H9 (cell line): ENCODE results near the gene NBEA. TPM values are rescaled to one million over a fixed set of nuclear protein-coding genes. Genes with fewer than 3 reads are reported as not detected.

Experiments
- DNase-seq: peaks from one replicate; pipeline ENCODE4 v3.0.0-alpha.2; 2017
- H2AFZ ChIP-seq: one replicate; pipeline ENCODE4 v1.6.1; 2013; ENCODE audit warnings: mild to moderate bottlenecking, low read length, control low read depth, moderate library complexity
- H2AK5ac ChIP-seq: 2 replicates; pipeline ENCODE4 v1.6.1; 2013; ENCODE audit warnings: low read length, control low read depth, mixed read lengths; ENCODE audit not compliant: insufficient read length
- H2BK120ac ChIP-seq: one replicate; pipeline ENCODE4 v1.6.1; 2013; ENCODE audit warnings: low read depth, mild to moderate bottlenecking, low read length, control low read depth, inconsistent platforms; ENCODE audit not compliant: poor library complexity, severe bottlenecking
- H2BK12ac ChIP-seq: 2 replicates; pipeline ENCODE4 v1.6.1; 2013; ENCODE audit warnings: low read length, control low read depth, mixed read lengths, low read depth; ENCODE audit not compliant: insufficient read length
- H2BK15ac ChIP-seq: 2 replicates; pipeline ENCODE4 v1.6.1; 2013; ENCODE audit warnings: low read depth, low read length, control low read depth
- H2BK20ac ChIP-seq: one replicate; pipeline ENCODE4 v1.6.1; 2013; ENCODE audit warnings: low read depth, mild to moderate bottlenecking, low read length, control low read depth, inconsistent platforms; ENCODE audit not compliant: poor library complexity, severe bottlenecking
- H2BK5ac ChIP-seq: 2 replicates; pipeline ENCODE4 v1.6.1; 2013; ENCODE audit warnings: low read length, control low read depth, mixed read lengths; ENCODE audit not compliant: insufficient read length
- H3K14ac ChIP-seq: 2 replicates; pipeline ENCODE4 v1.6.1; 2013; ENCODE audit warnings: low read length, control low read depth; ENCODE audit not compliant: insufficient read depth
- H3K18ac ChIP-seq: 2 replicates; pipeline ENCODE4 v1.6.1; 2013; ENCODE audit warnings: low read depth, mild to moderate bottlenecking, mixed read lengths, low read length, control low read depth; ENCODE audit not compliant: insufficient read length
- H3K23ac ChIP-seq: 2 replicates; pipeline ENCODE4 v1.6.1; 2013; ENCODE audit warnings: low read length, control low read depth, mixed read lengths, low read depth; ENCODE audit not compliant: insufficient read length
- H3K23me2 ChIP-seq: 2 replicates; pipeline ENCODE4 v1.6.1; 2013; ENCODE audit warnings: low read depth, mild to moderate bottlenecking, mixed read lengths, low read length, control low read depth; ENCODE audit not compliant: insufficient read length, poor library complexity, severe bottlenecking
- H3K27ac ChIP-seq: 2 replicates; pipeline ENCODE4 v1.5.1; 2013; ENCODE audit warnings: low read length, control low read depth, mixed read lengths, low read depth; ENCODE audit not compliant: insufficient read length
- H3K27me3 ChIP-seq: 2 replicates; pipeline ENCODE4 v1.6.1; 2013; ENCODE audit warnings: low read length, control low read depth, inconsistent platforms; ENCODE audit not compliant: insufficient read depth
- H3K4ac ChIP-seq: 2 replicates; pipeline ENCODE4 v1.6.1; 2013; ENCODE audit warnings: low read depth, mild to moderate bottlenecking, control low read depth, inconsistent platforms, low read length, moderate library complexity
- H3K4me1 ChIP-seq: 2 replicates; pipeline ENCODE4 v1.6.1; 2013; ENCODE audit warnings: low read length, control low read depth, inconsistent platforms; ENCODE audit not compliant: insufficient read depth
- H3K4me2 ChIP-seq: 2 replicates; pipeline ENCODE4 v1.6.1; 2013; ENCODE audit warnings: low read length, control low read depth, mixed read lengths; ENCODE audit not compliant: insufficient read length, insufficient read depth
- H3K56ac ChIP-seq: 2 replicates; pipeline ENCODE4 v1.6.1; 2013; ENCODE audit warnings: low read depth, mild to moderate bottlenecking, mixed read lengths, low read length, control low read depth; ENCODE audit not compliant: insufficient read length
- H3K79me1 ChIP-seq: 2 replicates; pipeline ENCODE4 v1.6.1; 2013; ENCODE audit warnings: low read depth, mild to moderate bottlenecking, moderate library complexity, low read length, control low read depth, inconsistent platforms; ENCODE audit not compliant: insufficient read depth, poor library complexity, severe bottlenecking
- H3K79me2 ChIP-seq: 2 replicates; pipeline ENCODE4 v1.6.1; 2013; ENCODE audit warnings: low read length, control low read depth, inconsistent platforms; ENCODE audit not compliant: insufficient read depth
- H3K9ac ChIP-seq: 2 replicates; pipeline ENCODE4 v1.6.1; 2013; ENCODE audit warnings: low read length, control low read depth, mixed read lengths; ENCODE audit not compliant: insufficient read length; ENCODE audit errors: extremely low read depth
- H3K9me3 ChIP-seq: one replicate; pipeline ENCODE4 v1.6.1; 2013; ENCODE audit warnings: low read depth, low read length, inconsistent platforms; ENCODE audit not compliant: control insufficient read depth
- H3T11ph ChIP-seq: one replicate; pipeline ENCODE4 v1.6.1; 2013; ENCODE audit warnings: mild to moderate bottlenecking, low read length, control low read depth, inconsistent platforms
- H4K20me1 ChIP-seq: one replicate; pipeline ENCODE4 v1.6.1; 2013; ENCODE audit not compliant: control insufficient read depth, insufficient read length, insufficient read depth
- H4K5ac ChIP-seq: 2 replicates; pipeline ENCODE4 v1.6.1; 2013; ENCODE audit warnings: low read depth, mild to moderate bottlenecking, mixed read lengths, low read length, control low read depth; ENCODE audit not compliant: insufficient read length
- H4K8ac ChIP-seq: replicated peaks from 2 replicates; pipeline ENCODE4 v1.6.1; 2013; ENCODE audit warnings: low read length, control low read depth, mixed read lengths, low read depth; ENCODE audit not compliant: insufficient read length
- H4K91ac ChIP-seq: 2 replicates; pipeline ENCODE4 v1.6.1; 2013; ENCODE audit warnings: low read depth, mild to moderate bottlenecking, moderate library complexity, mixed read lengths, low read length, control low read depth; ENCODE audit not compliant: insufficient read length
- H3K27ac Mint-ChIP-seq, 3 experiments: 2 replicates in 2 of 3; 3 replicates in 1 of 3; pipeline ENCODE4 v1.8.0; 2020 to 2021; ENCODE audit warnings: mixed read lengths in 3 of 3, mild to moderate bottlenecking in 1 of 3, moderate library complexity in 1 of 3
- H3K27me3 Mint-ChIP-seq: 2 replicates; pipeline ENCODE4 v1.8.0; 2021; ENCODE audit warnings: low read depth, mild to moderate bottlenecking, moderate library complexity, mixed read lengths
- H3K36me3 Mint-ChIP-seq, 3 experiments: 2 replicates in 2 of 3; 3 replicates in 1 of 3; pipeline ENCODE4 v1.8.0; 2020 to 2021; ENCODE audit warnings: low read depth in 3 of 3, mixed read lengths in 3 of 3; ENCODE audit not compliant: insufficient read depth in 1 of 3
- H3K4me1 Mint-ChIP-seq, 2 experiments: 2 replicates each; pipeline ENCODE4 v1.8.0; 2020; ENCODE audit warnings: mixed read lengths in 2 of 2
- H3K4me3 Mint-ChIP-seq, 2 experiments: 2 replicates in 1 of 2; 3 replicates in 1 of 2; pipeline ENCODE4 v1.8.0; 2020 to 2021; ENCODE audit warnings: mild to moderate bottlenecking in 2 of 2, mixed read lengths in 2 of 2, moderate library complexity in 1 of 2
- H3K9me3 Mint-ChIP-seq, 2 experiments: 2 replicates in 1 of 2; 3 replicates in 1 of 2; pipeline ENCODE4 v1.8.0; 2020; ENCODE audit warnings: mild to moderate bottlenecking in 2 of 2, mixed read lengths in 2 of 2, moderate library complexity in 1 of 2
- CTCF ChIP-seq: fragments of 200-600 bp; sonication (generic); conservative IDR thresholded peaks from 3 replicates; pipeline ENCODE4 v1.8.0; 2021; ENCODE audit warnings: antibody characterized with exemption, mild to moderate bottlenecking
- WGBS: extraction: QIAGEN DNeasy Blood & Tissue Kit; methylation state at CpG from one replicate; pipeline ENCODE4 v1.1.7; 2013; ENCODE audit warnings: missing lambda C conversion rate, low lambda C conversion rate, mixed read lengths; ENCODE audit not compliant: insufficient read length; ENCODE audit errors: extremely low coverage; 5-methylcytosine and 5-hydroxymethylcytosine counted together
- total RNA-seq: library from RNA; stranded (reverse); gene quantifications from 2 replicates; pipeline ENCODE4 v1.2.1, GENCODE V29; 2021

The NBEA gene
- total RNA-seq, 1 experiment from 2014 or later: 17.3 TPM

GRCh38 chr13:35211949-35212348 is 269.9 kb downstream of the NBEA start:
- Mint-ChIP-seq H3K27ac (no peak overlapping the region), H3K4me1 (no peaks in the 10 kb centered on the region), H3K4me3 (no peak overlapping the region), H3K9me3 (no peaks in the 10 kb centered on the region), H3K27me3 (no peaks in the 10 kb centered on the region), H3K36me3 (peaks cover 6 to 11% (median 7%) of the 10 kb centered on the region in 3 experiments; a peak in 5 of 7 replicates)
- Histone ChIP-seq H2BK15ac (no peak overlapping the region), H3K14ac (no peak overlapping the region), H3K79me1 (no peaks in the 10 kb centered on the region), H4K20me1 (no peaks in the 10 kb centered on the region), H3K79me2 (no peaks in the 10 kb centered on the region), H3K18ac (no peak overlapping the region), H3K9ac (no peak overlapping the region), H4K91ac (no peak overlapping the region), H3K56ac (no peak overlapping the region), H2AFZ (no peak overlapping the region), H2BK120ac (no peak overlapping the region), H3K4ac (no peak overlapping the region), H2BK20ac (no peak overlapping the region), H3K9me3 (no peaks in the 10 kb centered on the region), H2AK5ac (no peak overlapping the region), H2BK12ac (no peak overlapping the region), H2BK5ac (no peak overlapping the region), H3K4me1 (no peaks in the 10 kb centered on the region), H3K23ac (no peak overlapping the region), H3K4me2 (no peak overlapping the region), H4K8ac (no peak overlapping the region), H4K5ac (no peak overlapping the region), H3K27me3 (no peaks in the 10 kb centered on the region), H3K27ac (no peak overlapping the region), H3T11ph (no peak overlapping the region), H3K23me2 (no peaks in the 10 kb centered on the region)
- TF ChIP-seq CTCF: no peak
- WGBS: no CpG with 5 or more reads among the region's 4 CpGs
- DNase-seq: no peak
